Cerebellar cortex (tissue), 1 donor: ENCODE results near the gene C9orf57.
"Not testable (repeated sequence)": the region's sequence is repeated elsewhere in the genome, so short reads cannot be mapped to it uniquely, and the experiment has no call there.

Experiments used
- DNase-seq: peaks from one replicate; pipeline ENCODE4 v3.0.0-alpha.2; 2015; ENCODE audit warnings: low spot score

The C9orf57 gene, protein sequence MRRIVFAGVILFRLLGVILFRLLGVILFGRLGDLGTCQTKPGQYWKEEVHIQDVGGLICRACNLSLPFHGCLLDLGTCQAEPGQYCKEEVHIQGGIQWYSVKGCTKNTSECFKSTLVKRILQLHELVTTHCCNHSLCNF

DNA sequence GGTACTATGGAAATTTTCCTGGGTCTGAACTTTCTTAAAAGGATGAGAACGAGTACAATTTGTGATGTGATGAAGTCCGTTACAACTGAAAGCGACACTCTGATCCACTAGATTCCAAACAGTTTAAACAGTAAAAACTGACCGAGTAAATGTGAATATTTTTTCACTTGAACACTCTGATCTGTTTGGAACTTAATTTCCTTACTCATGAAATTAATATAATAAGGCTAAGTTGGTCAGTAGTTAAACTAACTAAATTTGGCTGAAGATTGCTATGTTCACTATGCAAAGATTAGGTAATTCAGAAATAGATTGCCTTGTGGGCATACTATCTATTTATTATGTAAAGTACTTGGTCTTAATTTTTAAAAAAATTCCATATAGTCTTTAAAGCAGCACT, at the start of gene C9orf57:
C9orf57 (minus strand) TSS at position 101 of the 400 bp plus-strand sequence. CDS start 1,282 bp downstream, outside the sequence.
- no peak for DNase-seq

DNA sequence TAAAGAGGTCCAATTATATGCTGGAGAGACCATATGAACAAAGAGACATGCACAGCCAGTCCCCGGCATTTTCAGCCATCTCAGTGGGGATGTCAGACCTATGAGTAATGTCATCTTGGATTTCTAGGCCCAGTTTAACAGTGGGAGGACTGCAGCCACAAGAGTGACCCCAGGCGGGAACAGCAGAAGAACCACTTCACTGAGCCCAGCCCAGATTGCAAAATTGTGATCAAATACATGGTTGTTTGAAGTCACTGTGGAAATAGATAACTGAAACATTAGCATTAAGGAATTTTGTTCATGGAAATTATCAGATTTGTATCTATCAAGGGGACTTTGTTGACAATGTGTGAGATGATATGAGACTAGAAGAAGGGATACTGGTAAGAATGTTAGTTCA, 42.1 kb upstream of the C9orf57 start:
- DNase-seq: no peak

DNA sequence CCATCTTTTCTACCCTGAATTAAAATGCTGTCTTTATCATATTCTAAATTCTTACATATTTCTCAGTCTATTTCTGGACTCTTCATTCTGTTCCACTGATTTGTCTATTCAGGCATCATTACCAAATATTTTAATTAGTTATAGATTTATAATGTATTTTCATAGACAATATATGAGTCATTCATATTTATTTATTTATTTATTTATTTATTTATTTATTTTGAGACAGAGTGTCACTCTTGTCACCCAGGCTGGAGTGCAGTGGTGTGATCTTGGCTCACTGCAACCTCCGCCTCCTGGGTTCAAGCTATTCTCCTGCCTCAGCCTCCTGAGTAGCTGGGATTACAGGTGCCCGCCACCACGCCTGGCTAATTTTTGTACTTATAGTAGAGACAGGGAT, 35.1 kb upstream of the C9orf57 start:
- DNase-seq: not testable (repeated sequence)

DNA sequence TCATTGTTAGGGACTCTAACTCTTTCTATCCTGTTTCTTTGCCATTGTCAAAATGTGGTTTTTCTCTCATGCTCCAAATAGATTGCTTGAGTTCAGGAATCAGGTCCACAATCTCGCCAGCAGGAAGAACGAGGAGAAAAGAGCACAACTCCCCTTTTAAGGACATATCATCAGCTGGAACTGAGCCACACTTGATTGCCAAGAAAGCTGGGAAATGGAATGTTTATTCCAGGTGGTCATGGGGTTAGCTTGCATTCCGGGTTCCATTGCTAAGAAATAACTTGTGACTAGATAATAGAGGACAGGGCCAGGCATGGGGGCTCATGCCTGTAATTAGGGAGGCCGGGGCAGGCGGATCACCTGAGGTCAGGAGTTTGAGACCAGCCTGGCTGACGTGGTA, 32.4 kb upstream of the C9orf57 start:
- no peak for DNase-seq

DNA sequence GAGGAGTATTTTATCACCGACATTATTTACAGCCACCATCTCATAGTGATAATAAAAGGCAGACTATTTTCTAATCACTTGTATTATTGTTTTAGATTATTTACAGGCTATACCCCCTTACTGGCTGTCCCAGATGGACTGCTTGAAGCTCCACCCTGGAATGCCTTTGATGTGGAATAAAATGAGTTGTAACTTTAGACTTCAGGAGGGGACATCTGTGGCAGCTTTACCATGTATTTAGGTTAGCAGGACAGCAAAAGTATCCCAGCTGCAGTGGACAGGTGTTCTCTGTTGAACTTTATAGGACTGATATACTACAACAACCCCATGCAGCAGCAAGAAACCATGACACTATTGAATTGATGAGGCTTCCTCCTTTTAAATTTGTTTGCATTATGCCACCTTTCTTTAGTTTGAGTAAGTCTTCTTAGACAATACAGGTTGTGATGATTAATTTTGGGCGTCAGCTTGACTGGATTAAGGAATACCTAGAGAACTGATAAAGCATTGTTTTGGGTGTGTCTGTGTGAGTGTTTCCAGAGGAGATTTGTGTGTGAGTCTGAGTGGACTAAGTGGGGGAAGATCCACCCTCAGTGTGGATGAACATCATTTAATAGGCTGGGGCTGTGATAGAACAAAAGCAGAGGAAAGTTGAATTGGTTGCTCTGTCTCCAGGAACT, 29.2 kb upstream of the C9orf57 start:
- DNase-seq: no peak

GRCh38 chr9:72082536-72082935, 22.1 kb upstream of the C9orf57 start:
- DNase-seq: no peak

- DNase-seq: not testable (repeated sequence)
Observed at GRCh38 chr9:72074666-72075065, 14.3 kb upstream of the C9orf57 start.

GRCh38 chr9:72065076-72065475, 4.7 kb upstream of the C9orf57 start:
- no peak for DNase-seq

DNA sequence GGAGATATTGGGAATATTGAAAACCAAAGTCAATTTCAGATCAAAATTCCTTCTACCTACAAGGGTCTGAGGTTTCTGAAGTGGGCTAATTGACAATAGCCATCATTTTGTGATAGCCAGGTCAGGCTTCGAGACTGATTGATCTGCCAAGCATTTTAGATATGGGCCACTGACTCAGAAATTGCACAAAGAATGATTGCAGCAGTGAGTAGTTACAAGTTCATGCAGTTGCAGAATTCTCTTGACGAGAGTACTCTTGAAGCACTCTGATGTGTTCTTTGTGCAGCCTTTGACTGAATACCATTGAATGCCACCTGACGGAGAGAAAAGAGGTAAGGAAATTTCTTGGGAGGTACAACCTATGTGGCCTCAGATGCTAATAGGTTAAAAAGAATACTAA, 8.3 kb downstream of the C9orf57 start:
- no peak for DNase-seq

DNA sequence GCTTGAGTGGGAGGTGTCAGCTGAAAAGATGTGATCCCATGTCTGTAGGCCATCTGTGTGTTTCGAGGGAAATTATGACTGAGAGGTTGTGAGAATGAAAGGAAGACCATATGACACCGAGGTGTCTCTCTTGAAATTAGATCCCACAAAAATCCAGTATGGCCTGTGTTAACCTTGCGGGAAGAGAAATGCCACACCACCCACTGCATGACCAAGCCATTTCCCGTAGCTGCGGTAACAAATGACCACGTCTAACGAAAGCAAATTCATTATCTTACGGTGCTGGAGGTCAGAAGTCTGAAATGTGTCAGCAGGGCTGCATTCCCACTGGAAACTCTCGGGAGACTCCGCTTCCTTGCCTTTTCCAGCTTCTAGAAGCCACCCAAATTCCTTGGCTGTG, 11.6 kb downstream of the C9orf57 start:
- no peak for DNase-seq

DNA sequence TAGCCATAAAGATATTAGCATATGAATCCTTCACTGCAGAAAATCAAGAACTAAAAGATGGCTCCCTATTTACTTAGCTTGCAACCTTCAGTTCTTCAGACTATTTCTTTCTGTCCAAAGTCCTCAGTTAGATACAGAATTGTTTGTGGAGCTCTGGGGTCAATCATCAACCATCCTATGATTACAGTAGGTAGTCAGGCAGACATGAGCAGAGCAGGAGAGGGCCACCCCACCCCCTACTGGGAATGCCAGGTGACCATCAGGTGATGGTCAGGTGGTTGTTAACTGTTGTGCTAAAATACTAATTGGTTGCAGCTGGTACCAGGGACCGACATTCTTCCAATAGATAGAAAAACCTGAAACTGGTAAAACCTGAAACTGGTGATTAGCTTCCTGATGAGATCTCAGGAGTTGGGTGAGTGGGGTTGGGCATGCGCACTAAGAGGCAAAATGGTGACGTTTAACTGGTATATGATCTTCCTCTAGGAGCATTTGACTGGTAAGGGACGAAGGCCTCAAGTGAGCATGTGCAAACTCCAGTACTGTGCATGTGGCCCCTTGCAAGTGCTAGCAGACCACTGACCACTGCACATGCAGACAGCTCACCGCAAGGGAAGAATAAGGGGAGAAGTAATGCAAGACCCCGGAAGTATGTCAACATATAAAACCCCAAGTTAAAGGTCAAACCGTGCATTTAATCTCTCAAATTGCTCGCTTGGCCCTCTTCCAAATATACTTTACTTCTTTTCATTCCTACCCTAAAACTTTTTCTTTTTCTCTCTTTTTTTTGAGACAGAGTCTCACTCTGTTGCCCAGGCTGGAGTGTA, 13.6 kb downstream of the C9orf57 start:
- DNase-seq: no peak

DNA sequence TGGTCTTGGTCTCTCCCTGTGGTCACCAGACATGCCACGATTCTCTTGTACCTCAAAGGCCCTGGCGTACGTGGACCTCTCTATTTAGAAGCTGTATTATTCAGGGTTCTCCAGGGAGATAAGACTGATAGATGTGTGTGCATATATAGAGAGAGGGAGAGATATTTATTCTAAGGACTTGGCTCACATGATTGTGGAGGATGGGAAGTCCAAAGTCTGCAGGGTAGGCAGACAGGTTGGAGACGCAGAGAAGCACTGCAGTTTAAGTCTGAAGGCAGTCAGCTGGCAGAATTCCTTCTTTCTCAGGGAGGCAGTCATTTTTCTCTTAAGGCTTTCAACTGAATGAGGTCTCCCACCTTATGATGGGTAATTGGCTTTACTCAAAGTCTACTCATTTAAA, 16.3 kb downstream of the C9orf57 start:
- no peak for DNase-seq

DNA sequence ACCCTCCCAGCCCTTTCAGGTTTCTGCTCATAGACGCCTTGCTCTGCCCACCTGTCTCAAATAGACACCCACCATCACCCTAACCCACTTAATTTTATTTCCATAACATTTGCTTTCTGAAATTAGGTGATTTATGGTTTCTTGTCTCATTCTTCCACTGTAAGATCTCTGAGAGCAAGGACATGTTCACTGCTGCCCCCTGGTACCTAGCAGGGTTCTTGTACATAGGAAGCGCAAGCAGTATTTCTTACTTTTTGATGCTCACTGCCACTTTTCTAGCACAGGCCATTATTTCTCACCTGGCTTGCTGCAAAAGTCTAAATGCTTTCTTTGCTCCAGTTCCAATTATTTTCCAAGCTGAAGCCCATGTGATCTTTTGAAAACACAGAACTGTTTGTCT, 16.8 kb downstream of the C9orf57 start:
- no peak for DNase-seq

DNA sequence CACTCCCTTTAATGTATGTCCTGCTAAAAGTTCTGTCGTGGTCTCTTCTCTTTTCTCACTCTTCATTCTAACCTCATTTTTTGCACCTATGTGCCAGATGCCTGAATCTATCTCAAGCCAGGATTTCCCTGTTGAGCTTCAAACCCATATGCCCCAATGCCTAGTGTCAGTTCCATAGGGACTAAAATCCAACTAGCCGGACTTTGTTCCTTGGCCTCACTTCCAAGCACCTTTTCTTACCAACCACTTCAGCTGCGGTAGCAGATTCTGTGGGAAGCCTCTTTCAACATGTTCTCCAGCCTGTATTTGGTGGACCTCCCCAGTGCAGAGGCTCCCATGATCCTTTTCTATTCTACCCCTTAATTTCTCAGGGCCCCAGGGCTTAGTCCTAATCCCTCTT, 17.5 kb downstream of the C9orf57 start:
- no peak for DNase-seq

GRCh38 chr9:72041775-72042194, 18.6 kb downstream of the C9orf57 start:
- no peak for DNase-seq

GRCh38 chr9:72041369-72041768, 19.0 kb downstream of the C9orf57 start:
- DNase-seq: no peak

GRCh38 chr9:72039532-72039931, 20.9 kb downstream of the C9orf57 start:
- no peak for DNase-seq

DNA sequence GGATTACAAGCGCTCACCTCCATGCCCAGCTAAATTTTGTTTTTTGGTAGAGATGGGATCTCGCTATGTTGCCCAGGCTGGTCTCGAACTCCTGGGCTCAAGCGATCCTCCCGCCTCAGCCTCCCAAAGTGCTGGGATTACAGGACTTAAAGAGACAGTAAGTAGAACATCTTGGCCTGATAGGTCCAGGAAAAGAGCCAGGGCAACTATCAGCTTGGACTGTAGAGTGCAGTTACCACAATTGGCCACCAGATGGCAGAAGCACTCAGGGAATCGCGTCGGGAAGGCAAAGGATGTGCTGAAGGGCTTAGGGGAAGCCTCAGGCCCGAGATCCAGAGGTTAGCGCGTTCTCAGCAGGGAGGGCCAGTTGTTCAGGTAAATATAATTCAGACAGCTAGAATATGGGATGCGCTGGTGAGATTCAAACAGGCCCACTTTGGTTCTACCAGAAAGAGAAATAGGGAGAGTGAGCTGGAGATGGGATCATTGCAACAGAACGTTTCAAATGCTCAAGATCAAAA, 21.5 kb downstream of the C9orf57 start:
- peak; percentile 80 for DNase-seq

GRCh38 chr9:72038408-72038807, 22.0 kb downstream of the C9orf57 start:
- DNase-seq: no peak

DNA sequence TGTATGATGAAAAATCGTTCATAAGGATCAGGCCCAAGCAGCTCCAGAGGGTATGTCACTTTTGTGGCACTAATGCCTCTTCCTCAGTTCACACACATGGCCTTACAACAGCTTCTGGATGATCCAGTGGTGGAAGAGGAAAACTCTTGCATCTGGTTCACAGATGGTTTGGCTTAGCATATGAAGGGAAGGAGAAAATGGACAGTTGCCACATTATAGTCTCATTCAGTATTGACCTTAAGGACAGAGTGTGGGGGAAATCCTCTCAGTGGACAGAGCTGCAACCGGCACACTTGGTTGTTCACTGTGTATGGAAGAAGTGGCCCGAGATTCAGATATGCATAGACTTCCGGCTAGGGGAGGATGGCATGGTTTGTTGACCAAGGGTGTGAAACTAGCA, 22.8 kb downstream of the C9orf57 start:
- no peak for DNase-seq

DNA sequence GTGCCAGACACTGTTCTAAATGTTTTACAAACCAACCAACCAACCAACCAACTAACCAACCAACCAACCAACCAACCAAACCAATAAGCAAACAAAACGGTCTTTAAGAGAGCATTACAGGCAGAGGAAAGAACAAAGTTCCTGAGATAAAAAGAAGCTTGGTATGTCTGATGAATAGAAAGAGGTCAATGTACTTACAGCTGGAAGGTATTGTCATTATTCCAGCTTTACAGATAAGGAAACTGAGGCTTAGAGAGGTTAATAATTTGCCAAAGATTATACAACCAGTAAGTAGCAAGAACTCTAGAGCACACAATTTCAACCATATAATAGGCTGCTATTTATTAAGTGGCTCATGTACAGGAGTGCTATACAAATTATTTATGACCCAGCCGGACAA, 29.6 kb downstream of the C9orf57 start:
- no peak for DNase-seq

- DNase-seq: no peak
Observed at GRCh38 chr9:72029986-72030385, 30.4 kb downstream of the C9orf57 start.

DNA sequence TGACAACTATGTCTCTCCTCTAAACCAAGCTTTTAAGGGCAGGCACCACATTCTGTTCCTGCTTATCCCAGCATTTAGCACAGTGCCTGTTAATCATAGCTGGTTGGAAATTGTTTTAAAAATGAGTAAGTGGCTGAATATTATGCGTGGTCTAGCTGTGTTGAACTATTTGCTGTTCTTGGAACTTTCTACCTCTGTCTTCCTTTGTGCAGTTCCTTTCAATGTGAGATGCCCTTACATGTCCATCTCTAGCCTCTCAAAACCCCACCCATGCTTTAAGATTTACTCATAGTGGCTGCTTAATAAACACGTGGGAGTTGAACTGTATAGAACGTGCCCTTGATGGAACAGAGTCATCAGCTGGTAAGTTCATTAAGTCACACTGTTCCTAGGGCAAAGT, 34.5 kb downstream of the C9orf57 start:
- no peak for DNase-seq
